ES-I3 (cell line): ENCODE data around the gene TM4SF5.

Experiments
- H3K36me3 ChIP-seq: 2 replicates; pipeline ENCODE4 v1.6.1; 2013; ENCODE audit warnings: mild to moderate bottlenecking, low read length, control low read depth, moderate library complexity; ENCODE audit not compliant: insufficient read depth
- H3K4me1 ChIP-seq: 2 replicates; pipeline ENCODE4 v1.6.1; 2013; ENCODE audit warnings: mild to moderate bottlenecking, control low read depth, low read length; ENCODE audit not compliant: insufficient read depth
- H3K9ac ChIP-seq: 2 replicates; pipeline ENCODE4 v1.6.1; 2013; ENCODE audit warnings: low read depth, mild to moderate bottlenecking, low read length, moderate library complexity
- H3K9me3 ChIP-seq: 2 replicates; pipeline ENCODE4 v1.6.1; 2013; ENCODE audit warnings: mild to moderate bottlenecking, low read length, moderate library complexity; ENCODE audit not compliant: control insufficient read depth, insufficient read depth

The TM4SF5 gene

GRCh38 chr17:4768298-4768697, 3.4 kb upstream of the TM4SF5 start:
- H3K9ac ChIP-seq = no peak overlapping the region
- no peaks in the 10 kb centered on the region for H3K4me1 ChIP-seq
- H3K36me3 ChIP-seq = no peaks in the 10 kb centered on the region
- H3K9me3 ChIP-seq = no peaks in the 10 kb centered on the region

- no peaks in the 10 kb centered on the region for H3K9me3 ChIP-seq
- no peaks in the 10 kb centered on the region for H3K4me1 ChIP-seq
- no peaks in the 10 kb centered on the region for H3K36me3 ChIP-seq
- H3K9ac ChIP-seq = no peak overlapping the region
Observed at GRCh38 chr17:4769628-4770027, 2.1 kb upstream of the TM4SF5 start.

- no peaks in the 10 kb centered on the region for H3K36me3 ChIP-seq
- no peak overlapping the region for H3K9ac ChIP-seq
- H3K9me3 ChIP-seq = no peaks in the 10 kb centered on the region
- no peaks in the 10 kb centered on the region for H3K4me1 ChIP-seq
Observed at GRCh38 chr17:4772235-4772613, 538 bp downstream of the TM4SF5 start.

GRCh38 chr17:4777969-4778760, 6.5 kb downstream of the TM4SF5 start:
- Histone ChIP-seq H3K4me1 (no peaks in the 10 kb centered on the region), H3K9ac (no peak overlapping the region), H3K9me3 (no peaks in the 10 kb centered on the region), H3K36me3 (no peaks in the 10 kb centered on the region)

GRCh38 chr17:4780325-4780955, 8.8 kb downstream of the TM4SF5 start:
- no peaks in the 10 kb centered on the region for H3K36me3 ChIP-seq
- no peak overlapping the region for H3K9ac ChIP-seq
- H3K4me1 ChIP-seq = no peaks in the 10 kb centered on the region
- H3K9me3 ChIP-seq = no peaks in the 10 kb centered on the region

- H3K4me1 ChIP-seq = 0 out of 2 replicates have a peak, but pooled peaks cover 2% of the 10 kb centered on the region
- H3K9me3 ChIP-seq = no peaks in the 10 kb centered on the region
- H3K9ac ChIP-seq = no peak overlapping the region
- no peaks in the 10 kb centered on the region for H3K36me3 ChIP-seq
Observed at GRCh38 chr17:4782652-4783051, 11.0 kb downstream of the TM4SF5 start.

- Histone ChIP-seq H3K4me1 (0 out of 2 replicates have a peak, but pooled peaks cover 4% of the 10 kb centered on the region), H3K36me3 (no peaks in the 10 kb centered on the region), H3K9me3 (no peaks in the 10 kb centered on the region), H3K9ac (no peak overlapping the region)
Observed at GRCh38 chr17:4785311-4786105, 13.8 kb downstream of the TM4SF5 start.

GRCh38 chr17:4786106-4786511, 14.4 kb downstream of the TM4SF5 start, which contains the start of gene VMO1:
Gene VMO1, minus strand, starts transcription at chr17:4786364. Its CDS starts 12 bp downstream, at chr17:4786352.
- Histone ChIP-seq H3K9me3 (no peaks in the 10 kb centered on the region), H3K36me3 (no peaks in the 10 kb centered on the region), H3K4me1 (0 out of 2 replicates have a peak, but pooled peaks cover 4% of the 10 kb centered on the region), H3K9ac (no peak within 1 kb of the TSS)

GRCh38 chr17:4786516-4786915, 14.8 kb downstream of the TM4SF5 start:
- H3K9ac ChIP-seq = no peak overlapping the region
- H3K36me3 ChIP-seq = no peaks in the 10 kb centered on the region
- H3K4me1 ChIP-seq = 0 out of 2 replicates have a peak, but pooled peaks cover 4% of the 10 kb centered on the region
- H3K9me3 ChIP-seq = no peaks in the 10 kb centered on the region

- Histone ChIP-seq H3K36me3 (no peaks in the 10 kb centered on the region), H3K4me1 (0 out of 2 replicates have a peak, but pooled peaks cover 4% of the 10 kb centered on the region), H3K9ac (peak overlapping the region; percentile 89; the same call in 1 of the 2 replicates), H3K9me3 (no peaks in the 10 kb centered on the region)
Observed at GRCh38 chr17:4788159-4788806, 16.6 kb downstream of the TM4SF5 start.

GRCh38 chr17:4788807-4789700, 17.4 kb downstream of the TM4SF5 start, which contains the start of gene GLTPD2:
Gene GLTPD2, plus strand, starts transcription at chr17:4788964. Its CDS starts 48 bp downstream, at chr17:4789012.
- Histone ChIP-seq H3K4me1 (0 out of 2 replicates have a peak, but pooled peaks cover 4% of the 10 kb centered on the region), H3K9ac (peak within 1 kb of the TSS; percentile 89), H3K9me3 (no peaks in the 10 kb centered on the region), H3K36me3 (no peaks in the 10 kb centered on the region)

- no peaks in the 10 kb centered on the region for H3K9me3 ChIP-seq
- no peaks in the 10 kb centered on the region for H3K36me3 ChIP-seq
- H3K9ac ChIP-seq = peak overlapping the region; percentile 89
- H3K4me1 ChIP-seq = 0 out of 2 replicates have a peak, but pooled peaks cover 4% of the 10 kb centered on the region
Observed at GRCh38 chr17:4789701-4789950, 17.9 kb downstream of the TM4SF5 start.

GRCh38 chr17:4789951-4790704, 18.4 kb downstream of the TM4SF5 start:
- H3K36me3 ChIP-seq = no peaks in the 10 kb centered on the region
- 0 out of 2 replicates have a peak, but pooled peaks cover 4% of the 10 kb centered on the region for H3K4me1 ChIP-seq
- H3K9me3 ChIP-seq = no peaks in the 10 kb centered on the region
- H3K9ac ChIP-seq = peak overlapping the region; percentile 89
